ENCODE data around the gene CEP78.

The CEP78 gene

GRCh38 chr9:78314953-78315870 lies 79.3 kb downstream of the CEP78 start:
- DNase-seq, result peak; percentile 74

DNA sequence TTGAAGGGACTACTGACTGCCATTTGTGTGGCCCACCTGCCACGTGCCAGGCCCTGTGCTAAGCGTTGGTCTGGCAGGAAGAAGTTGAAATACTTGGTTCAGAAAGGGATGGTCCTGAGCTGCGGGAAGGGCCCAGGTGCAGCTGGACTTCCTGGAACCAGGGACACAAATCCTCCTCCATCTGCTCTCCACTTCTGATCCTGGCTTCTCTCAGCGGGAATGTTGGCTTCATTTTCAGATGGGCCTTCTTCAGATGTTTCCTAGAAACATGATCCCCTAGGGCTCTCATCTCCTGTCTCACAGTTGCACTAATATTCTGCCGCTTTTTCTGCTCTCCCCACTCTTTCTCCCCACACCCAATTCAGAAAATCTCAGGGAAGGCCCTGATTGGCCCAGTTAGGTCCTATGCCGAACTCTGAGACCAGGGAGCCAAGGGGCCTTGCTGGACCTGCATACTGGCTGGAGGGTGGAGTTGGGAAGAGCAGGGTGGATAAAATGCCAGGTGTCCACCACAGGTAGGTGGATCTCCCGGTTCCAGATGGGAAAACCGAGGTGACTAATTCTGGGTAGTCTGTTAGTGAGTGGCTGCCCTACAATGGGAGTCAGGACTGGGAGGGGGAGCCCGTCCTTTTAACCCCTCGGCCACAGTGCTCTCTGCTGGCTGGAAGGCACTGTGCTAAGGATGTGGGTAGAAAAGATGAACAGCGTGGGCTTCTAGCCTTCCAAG lies 80.5 kb downstream of the CEP78 start:
- no peak for DNase-seq

DNA sequence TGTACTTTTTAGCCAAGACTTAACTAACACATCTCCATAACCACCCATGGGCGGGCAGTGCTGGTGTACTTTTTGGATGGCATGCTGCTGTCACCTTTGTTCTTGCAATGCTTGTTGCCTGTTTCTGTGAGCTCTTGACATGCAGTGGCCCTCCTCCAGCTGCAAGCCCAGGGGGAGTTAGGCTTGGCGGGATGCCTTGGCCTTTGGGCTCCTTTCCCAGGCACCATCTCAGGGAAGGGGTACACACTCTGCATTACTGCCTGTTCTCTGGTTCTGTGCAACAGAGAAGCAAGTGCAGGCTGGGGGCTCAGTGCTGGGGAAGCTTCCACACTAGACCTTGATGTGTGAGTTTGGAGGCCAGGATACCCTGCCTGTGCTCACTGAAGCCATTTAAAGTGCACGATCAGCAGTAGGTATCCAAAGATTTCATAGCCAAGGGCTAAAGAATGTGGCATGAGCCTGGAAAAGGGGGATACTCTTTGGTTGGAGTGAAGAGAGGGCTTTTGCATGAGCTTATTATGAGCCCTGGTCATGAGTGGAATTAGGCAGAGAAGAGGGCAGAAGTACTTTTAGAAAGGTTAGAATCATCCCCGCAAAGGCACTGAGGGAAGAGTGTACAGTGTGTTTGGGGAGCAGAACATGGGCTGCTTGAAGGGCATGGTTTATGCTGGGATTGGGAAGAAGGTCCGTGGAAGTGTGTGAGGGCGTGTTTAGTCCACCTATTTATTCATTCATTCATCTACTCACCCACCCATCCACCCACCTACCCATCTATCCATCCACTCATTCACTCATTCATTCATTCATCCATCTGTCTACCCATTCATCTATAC lies 83.5 kb downstream of the CEP78 start:
- no peak for DNase-seq

GRCh38 chr9:78320030-78320693 lies 84.3 kb downstream of the CEP78 start:
- DNase-seq, result no peak

- DNase-seq, result no peak
These were observed 85.1 kb downstream of the CEP78 start for GRCh38 chr9:78320875-78321496.

DNA sequence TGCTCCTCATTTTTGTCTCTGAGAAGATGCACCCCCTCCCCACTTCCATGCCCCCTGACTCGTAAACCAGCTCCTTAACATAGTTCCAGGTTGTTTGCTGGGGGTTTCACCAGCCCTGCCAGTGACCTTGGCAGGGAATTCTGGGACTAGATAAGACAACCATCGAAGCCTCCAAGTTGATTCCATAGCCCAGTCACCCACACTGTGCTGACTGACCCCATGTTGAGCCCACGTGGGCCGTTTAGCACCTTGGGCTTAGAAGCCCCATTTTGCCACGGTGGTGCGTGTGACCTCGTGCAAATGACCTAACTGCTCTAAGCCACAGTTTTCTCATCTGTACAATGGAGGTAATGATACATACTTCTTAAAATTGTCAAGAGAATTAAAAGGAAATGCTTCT lies 85.6 kb downstream of the CEP78 start:
- no peak for DNase-seq

DNA sequence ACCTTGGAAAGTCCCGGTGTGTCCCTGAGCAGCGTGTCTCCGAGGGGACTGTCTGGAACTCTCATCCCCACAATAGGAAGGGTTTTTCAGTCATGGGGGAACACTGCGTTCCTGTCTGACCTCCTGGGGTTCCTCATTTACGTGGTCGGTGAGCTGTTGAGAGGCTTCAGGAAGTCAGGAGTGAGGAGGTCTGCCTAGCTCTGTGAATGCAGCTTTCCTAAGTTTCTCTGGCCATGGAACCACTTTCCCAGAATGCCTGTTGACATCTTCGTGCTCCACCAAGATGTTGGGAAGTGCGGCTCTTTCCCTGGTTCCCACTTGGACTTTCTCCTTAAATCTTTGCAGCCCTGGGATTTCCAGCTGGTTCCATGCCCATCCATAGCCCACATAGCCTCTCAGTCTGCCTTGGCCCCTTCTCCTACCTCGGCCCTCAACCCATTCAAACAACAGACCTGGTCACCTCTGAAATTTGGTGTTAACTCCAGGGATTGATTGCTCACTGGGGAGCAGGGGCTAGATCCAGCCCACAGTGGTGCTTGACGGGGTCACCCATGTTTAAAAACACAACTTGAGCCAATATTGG lies 88.3 kb downstream of the CEP78 start:
- no peak for DNase-seq

GRCh38 chr9:78324682-78325081 lies 88.8 kb downstream of the CEP78 start:
- no peak for DNase-seq

DNA sequence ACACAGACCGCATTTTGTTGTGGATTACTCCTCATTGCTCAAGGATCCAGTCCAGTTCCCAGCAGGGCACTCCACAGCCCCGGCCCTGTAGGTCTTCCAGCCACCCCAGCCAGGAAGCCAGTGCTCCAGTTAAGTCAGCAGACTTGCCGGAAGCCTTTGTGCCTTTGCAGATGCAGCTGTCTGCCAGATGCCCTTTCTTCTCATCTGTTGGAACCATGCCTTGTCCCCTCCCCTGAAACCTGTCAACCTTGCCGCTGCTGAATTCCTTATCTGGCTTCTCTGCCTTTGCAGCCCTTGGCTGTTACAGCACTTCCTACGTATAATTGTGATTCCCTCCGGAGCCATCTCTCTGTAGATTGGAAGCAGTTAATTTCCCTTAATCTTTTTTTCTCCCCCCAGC lies 89.5 kb downstream of the CEP78 start:
- peak; percentile 71 for DNase-seq

GRCh38 chr9:78325846-78326360 lies 90.0 kb downstream of the CEP78 start:
- DNase-seq, result no peak

GRCh38 chr9:78326564-78326963 lies 90.7 kb downstream of the CEP78 start:
- DNase-seq, result no peak
